HepG2 (cell line): Measurements from ENCODE around the gene PSEN2. TPM values are rescaled to one million over a fixed set of nuclear protein-coding genes. Genes with fewer than 3 reads are reported as not detected.

Experiments used
- ERF ChIP-seq: IDR thresholded peaks from 2 replicates; pipeline ENCODE4 v1.6.1; 2018; ENCODE audit warnings: missing biosample characterization, missing genetic modification reagents
- FOXO1 ChIP-seq: sonication (generic); formaldehyde crosslinking; IDR thresholded peaks from 2 replicates; pipeline ENCODE4 v1.4.0; 2020; ENCODE audit warnings: missing genetic modification reagents
- GATAD1 ChIP-seq: IDR thresholded peaks from 2 replicates; pipeline ENCODE4 v1.6.1; 2016; ENCODE audit warnings: missing genetic modification reagents, missing compliant biosample characterization
- HNRNPUL1 ChIP-seq: fragments of 200-400 bp; formaldehyde crosslinking; IDR thresholded peaks from 2 replicates; pipeline ENCODE4 v1.6.1; 2017; ENCODE audit warnings: low read depth, mild to moderate bottlenecking, low read length, moderate library complexity
- MTF1 ChIP-seq: sonication (generic); formaldehyde crosslinking; IDR thresholded peaks from 2 replicates; pipeline ENCODE4 v1.5.0; 2020; ENCODE audit warnings: missing genetic modification reagents
- NR2F2 ChIP-seq: IDR thresholded peaks from 2 replicates; pipeline ENCODE4 v1.6.1; 2012; ENCODE audit warnings: low read depth, inconsistent platforms, borderline replicate concordance
- SAP130 ChIP-seq: IDR thresholded peaks from 2 replicates; pipeline ENCODE4 v1.6.1; 2016; ENCODE audit warnings: low read depth
- TBP ChIP-seq: sonication (generic); formaldehyde crosslinking; IDR thresholded peaks from 2 replicates; pipeline ENCODE4 v1.5.0; 2020; ENCODE audit warnings: missing genetic modification reagents
- U2AF1 ChIP-seq: fragments of 200-400 bp; formaldehyde crosslinking; optimal IDR thresholded peaks from 2 replicates; pipeline ENCODE3; 2017; ENCODE audit warnings: mild to moderate bottlenecking, low read depth, low read length
- ZFP36L1 ChIP-seq: sonication (generic); formaldehyde crosslinking; IDR thresholded peaks from 2 replicates; pipeline ENCODE4 v1.8.0; 2022; ENCODE audit warnings: mild to moderate bottlenecking, missing genetic modification reagents, moderate library complexity
- ZFP36L2 ChIP-seq: sonication (generic); formaldehyde crosslinking; IDR thresholded peaks from 2 replicates; pipeline ENCODE4 v1.4.0; 2020; ENCODE audit warnings: missing genetic modification reagents
- ZFYVE20 ChIP-seq: sonication (generic); formaldehyde crosslinking; IDR thresholded peaks from 2 replicates; pipeline ENCODE4 v1.8.0; 2023; ENCODE audit warnings: low read depth, mild to moderate bottlenecking, moderate library complexity, missing genetic modification reagents, borderline replicate concordance
- ZNF362 ChIP-seq: sonication (generic); formaldehyde crosslinking; IDR thresholded peaks from 2 replicates; pipeline ENCODE4 v1.4.0; 2020; ENCODE audit warnings: missing genetic modification reagents, mild to moderate bottlenecking, borderline replicate concordance
- ZNF383 ChIP-seq: sonication (generic); formaldehyde crosslinking; IDR thresholded peaks from 2 replicates; pipeline ENCODE4 v1.4.0; 2020; ENCODE audit warnings: missing genetic modification reagents, mild to moderate bottlenecking, borderline replicate concordance
- ZNF580 ChIP-seq: IDR thresholded peaks from 2 replicates; pipeline ENCODE4 v1.6.1; 2016; ENCODE audit warnings: low read depth, borderline replicate concordance
- ZNF746 ChIP-seq: sonication (generic); formaldehyde crosslinking; IDR thresholded peaks from 2 replicates; pipeline ENCODE4 v1.8.0; 2022; ENCODE audit warnings: mild to moderate bottlenecking, missing genetic modification reagents
- ZNF788 ChIP-seq: sonication (generic); formaldehyde crosslinking; IDR thresholded peaks from 2 replicates; pipeline ENCODE4 v1.5.0; 2020; ENCODE audit warnings: mild to moderate bottlenecking, missing genetic modification reagents, borderline replicate concordance
- ZSCAN21 ChIP-seq: sonication (generic); formaldehyde crosslinking; IDR thresholded peaks from 2 replicates; pipeline ENCODE4 v1.8.0; 2022; ENCODE audit warnings: mild to moderate bottlenecking, missing genetic modification reagents, moderate library complexity, borderline replicate concordance
- polyA plus RNA-seq, 8 experiments: library from polyadenylated mRNA; depleted of rRNA in 3 of 8; stranded (reverse) in 7 of 8; unstranded in 1 of 8; fragments of >200 nt; fragmentation: Illumina TruSeq in 4 of 8; extraction: Trizol in 4 of 8; gene quantifications; 2 replicates each; pipeline versions ENCODE4 v1.2.1 to v1.2.3, GENCODE V29; 2011 to 2016; ENCODE audit warnings: low read depth in 4 of 8, missing spikeins in 1 of 8, mixed read lengths in 1 of 8; ENCODE audit not compliant: insufficient read depth in 1 of 8
- total RNA-seq, 5 experiments: library from RNA; depleted of rRNA; stranded (reverse); fragments of >200 nt; fragmentation: Illumina TruSeq; extraction: Trizol; gene quantifications; 2 replicates each; pipeline ENCODE4 v1.2.3, GENCODE V29; 2016; ENCODE audit warnings: low read depth in 1 of 5
- TF ChIP-seq, protein P1 (sequence below): sonication (generic); formaldehyde crosslinking; IDR thresholded peaks from 2 replicates; pipeline ENCODE4 v1.4.0; 2020; ENCODE audit warnings: missing genetic modification reagents, mild to moderate bottlenecking, borderline replicate concordance
- TF ChIP-seq, protein P2 (sequence below): sonication (generic); formaldehyde crosslinking; IDR thresholded peaks from 2 replicates; pipeline ENCODE4 v1.5.1; 2020; ENCODE audit warnings: mild to moderate bottlenecking, missing genetic modification reagents, borderline replicate concordance
- TF ChIP-seq, protein P3 (sequence below): IDR thresholded peaks from 2 replicates; pipeline ENCODE4 v1.6.1; 2016; ENCODE audit warnings: mild to moderate bottlenecking

Gene PSEN2
- total and polyA plus RNA-seq, 2 of the 13 experiments (the other 11 are each of a cell fraction or from before 2014, with no cell fraction given), result 5.9 to 13.1 TPM

GRCh38 chr1:226945106-226945857 is 74.9 kb downstream of the PSEN2 start (continued):
- TF ChIP-seq, protein P1, sequence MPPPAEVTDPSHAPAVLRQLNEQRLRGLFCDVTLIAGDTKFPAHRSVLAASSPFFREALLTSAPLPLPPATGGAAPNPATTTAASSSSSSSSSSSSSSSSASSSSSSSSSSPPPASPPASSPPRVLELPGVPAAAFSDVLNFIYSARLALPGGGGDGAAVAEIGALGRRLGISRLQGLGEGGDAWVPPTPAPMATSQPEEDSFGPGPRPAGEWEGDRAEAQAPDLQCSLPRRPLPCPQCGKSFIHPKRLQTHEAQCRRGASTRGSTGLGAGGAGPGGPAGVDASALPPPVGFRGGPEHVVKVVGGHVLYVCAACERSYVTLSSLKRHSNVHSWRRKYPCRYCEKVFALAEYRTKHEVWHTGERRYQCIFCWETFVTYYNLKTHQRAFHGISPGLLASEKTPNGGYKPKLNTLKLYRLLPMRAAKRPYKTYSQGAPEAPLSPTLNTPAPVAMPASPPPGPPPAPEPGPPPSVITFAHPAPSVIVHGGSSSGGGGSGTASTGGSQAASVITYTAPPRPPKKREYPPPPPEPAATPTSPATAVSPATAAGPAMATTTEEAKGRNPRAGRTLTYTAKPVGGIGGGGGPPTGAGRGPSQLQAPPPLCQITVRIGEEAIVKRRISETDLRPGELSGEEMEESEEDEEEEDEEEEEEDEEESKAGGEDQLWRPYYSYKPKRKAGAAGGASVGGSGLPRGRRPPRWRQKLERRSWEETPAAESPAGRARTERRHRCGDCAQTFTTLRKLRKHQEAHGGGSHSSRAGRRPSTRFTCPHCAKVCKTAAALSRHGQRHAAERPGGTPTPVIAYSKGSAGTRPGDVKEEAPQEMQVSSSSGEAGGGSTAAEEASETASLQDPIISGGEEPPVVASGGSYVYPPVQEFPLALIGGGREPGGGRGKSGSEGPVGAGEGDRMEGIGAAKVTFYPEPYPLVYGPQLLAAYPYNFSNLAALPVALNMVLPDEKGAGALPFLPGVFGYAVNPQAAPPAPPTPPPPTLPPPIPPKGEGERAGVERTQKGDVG, result no peak
- peak; percentile 75; the same call in 1 of the 2 replicates for TF ChIP-seq ZNF362 (CRISPR knock-in tag)
- TF ChIP-seq ZSCAN21 (CRISPR knock-in tag), result 0 out of 2 replicates have a peak, but pooled peaks have one; percentile 56
- TF ChIP-seq ZFP36L1 (CRISPR knock-in tag), result peak; percentile 91; the same call in 1 of the 2 replicates
- no peak for TF ChIP-seq MTF1 (CRISPR knock-in tag)
- peak; percentile 82 for TF ChIP-seq ERF (CRISPR knock-in tag)
- no peak for TF ChIP-seq HNRNPUL1
- no peak for TF ChIP-seq ZNF580 (CRISPR knock-in tag)
- no peak for TF ChIP-seq ZFP36L2 (CRISPR knock-in tag)
- peak; percentile 96 for TF ChIP-seq FOXO1 (CRISPR knock-in tag)
- TF ChIP-seq U2AF1, result no peak
- TF ChIP-seq ZNF746, result peak; percentile 36
- TF ChIP-seq, protein P2, sequence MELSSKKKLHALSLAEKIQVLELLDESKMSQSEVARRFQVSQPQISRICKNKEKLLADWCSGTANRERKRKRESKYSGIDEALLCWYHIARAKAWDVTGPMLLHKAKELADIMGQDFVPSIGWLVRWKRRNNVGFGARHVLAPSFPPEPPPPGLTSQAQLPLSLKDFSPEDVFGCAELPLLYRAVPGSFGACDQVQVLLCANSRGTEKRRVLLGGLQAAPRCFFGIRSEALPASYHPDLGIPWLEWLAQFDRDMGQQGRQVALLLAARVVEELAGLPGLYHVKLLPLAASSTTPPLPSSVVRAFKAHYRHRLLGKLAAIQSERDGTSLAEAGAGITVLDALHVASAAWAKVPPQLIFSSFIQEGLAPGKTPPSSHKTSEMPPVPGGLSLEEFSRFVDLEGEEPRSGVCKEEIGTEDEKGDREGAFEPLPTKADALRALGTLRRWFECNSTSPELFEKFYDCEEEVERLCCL (CRISPR knock-in tag), result no peak
- 0 out of 2 replicates have a peak, but pooled peaks have one; percentile 34 for TF ChIP-seq NR2F2
- TF ChIP-seq ZNF788, result peak; percentile 3; the same call in 1 of the 2 replicates
- no peak for TF ChIP-seq TBP (CRISPR knock-in tag)
- TF ChIP-seq GATAD1 (CRISPR knock-in tag), result 0 out of 2 replicates have a peak, but pooled peaks have one; percentile 43
- no peak for TF ChIP-seq ZFYVE20 (CRISPR knock-in tag)
- TF ChIP-seq, protein P3, sequence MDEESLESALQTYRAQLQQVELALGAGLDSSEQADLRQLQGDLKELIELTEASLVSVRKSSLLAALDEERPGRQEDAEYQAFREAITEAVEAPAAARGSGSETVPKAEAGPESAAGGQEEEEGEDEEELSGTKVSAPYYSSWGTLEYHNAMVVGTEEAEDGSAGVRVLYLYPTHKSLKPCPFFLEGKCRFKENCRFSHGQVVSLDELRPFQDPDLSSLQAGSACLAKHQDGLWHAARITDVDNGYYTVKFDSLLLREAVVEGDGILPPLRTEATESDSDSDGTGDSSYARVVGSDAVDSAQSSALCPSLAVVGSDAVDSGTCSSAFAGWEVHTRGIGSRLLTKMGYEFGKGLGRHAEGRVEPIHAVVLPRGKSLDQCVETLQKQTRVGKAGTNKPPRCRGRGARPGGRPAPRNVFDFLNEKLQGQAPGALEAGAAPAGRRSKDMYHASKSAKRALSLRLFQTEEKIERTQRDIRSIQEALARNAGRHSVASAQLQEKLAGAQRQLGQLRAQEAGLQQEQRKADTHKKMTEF (CRISPR knock-in tag), result peak; percentile 59; the same call in 1 of the 2 replicates
- TF ChIP-seq ZNF383 (CRISPR knock-in tag), result no peak
- TF ChIP-seq SAP130 (CRISPR knock-in tag), result peak; percentile 95
